GM15510 (cell line): ENCODE results near the gene THBS1.

Experiments
- POLR2A ChIP-seq: IDR thresholded peaks from 3 replicates; pipeline ENCODE4 v1.6.1; 2011; ENCODE audit warnings: borderline replicate concordance; ENCODE audit not compliant: insufficient read length; ENCODE audit errors: extremely low read depth

THBS1 gene

DNA sequence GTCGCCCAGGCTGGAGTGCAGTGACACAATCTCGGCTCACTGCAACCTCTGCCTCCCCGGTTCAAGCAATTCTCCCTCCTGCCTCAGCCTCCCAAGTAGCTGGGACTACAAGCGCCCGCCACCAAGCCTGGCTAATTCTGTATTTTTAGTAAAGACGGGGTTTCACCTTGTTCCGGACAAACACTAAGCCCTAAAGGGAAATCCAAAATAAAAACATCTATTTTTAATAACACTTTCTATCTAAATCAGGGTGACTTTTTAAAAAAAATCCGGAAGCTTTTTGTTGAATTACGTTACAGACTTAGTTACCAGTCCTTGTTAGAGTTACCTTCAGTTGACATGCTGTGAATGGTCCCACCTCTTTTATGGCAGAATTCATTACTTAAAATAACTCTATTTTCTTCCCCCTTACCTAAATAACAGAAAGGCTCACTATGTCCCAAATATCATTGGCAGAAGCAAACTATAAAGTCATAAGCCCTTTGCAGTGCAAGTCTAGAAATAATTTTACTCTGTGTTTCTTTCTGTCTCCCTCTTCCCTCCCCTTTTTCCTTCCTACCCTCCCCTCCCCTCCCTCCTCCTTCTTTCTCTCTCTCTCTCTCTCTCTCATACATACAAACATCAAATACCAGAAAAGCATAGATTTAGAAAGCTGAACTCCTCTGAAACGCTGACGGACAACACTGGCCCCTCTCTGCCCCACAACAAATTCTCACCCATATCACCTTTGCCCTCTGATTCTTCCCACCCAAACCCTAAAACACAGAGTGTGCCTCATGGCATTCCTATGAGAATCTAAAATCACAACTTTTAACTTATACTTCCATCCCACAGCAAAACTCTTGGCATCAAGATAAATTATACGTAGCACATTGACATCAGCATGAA lies 18.3 kb downstream of the THBS1 start:
- no peak for TF ChIP-seq POLR2A

- TF ChIP-seq POLR2A, result no peak
These were observed 19.0 kb downstream of the THBS1 start for GRCh38 chr15:39599871-39600270.

GRCh38 chr15:39602143-39602542 lies 21.3 kb downstream of the THBS1 start:
- no peak for TF ChIP-seq POLR2A

DNA sequence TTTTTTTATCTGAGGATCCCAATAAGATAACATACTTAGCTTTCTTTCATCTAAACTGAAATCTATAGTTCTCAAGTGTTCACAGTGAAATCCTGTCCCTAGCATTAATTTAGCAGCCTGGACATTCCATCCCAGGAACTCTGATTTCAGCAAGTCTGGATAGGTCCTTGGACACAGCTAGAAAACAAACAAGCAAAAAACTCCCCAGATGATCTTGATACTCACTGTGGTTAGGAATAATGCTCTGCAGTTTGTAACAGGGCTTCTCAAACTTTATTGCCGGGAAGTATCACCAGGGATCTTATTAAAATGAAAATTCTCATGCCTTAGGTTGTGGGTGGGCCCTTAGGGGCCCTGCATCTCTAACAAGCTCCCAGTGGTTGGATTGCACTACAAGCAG lies 24.3 kb downstream of the THBS1 start:
- no peak for TF ChIP-seq POLR2A

GRCh38 chr15:39608185-39609139 lies 27.6 kb downstream of the THBS1 start:
- no peak for TF ChIP-seq POLR2A

GRCh38 chr15:39609166-39609916 lies 28.5 kb downstream of the THBS1 start:
- no peak for TF ChIP-seq POLR2A

DNA sequence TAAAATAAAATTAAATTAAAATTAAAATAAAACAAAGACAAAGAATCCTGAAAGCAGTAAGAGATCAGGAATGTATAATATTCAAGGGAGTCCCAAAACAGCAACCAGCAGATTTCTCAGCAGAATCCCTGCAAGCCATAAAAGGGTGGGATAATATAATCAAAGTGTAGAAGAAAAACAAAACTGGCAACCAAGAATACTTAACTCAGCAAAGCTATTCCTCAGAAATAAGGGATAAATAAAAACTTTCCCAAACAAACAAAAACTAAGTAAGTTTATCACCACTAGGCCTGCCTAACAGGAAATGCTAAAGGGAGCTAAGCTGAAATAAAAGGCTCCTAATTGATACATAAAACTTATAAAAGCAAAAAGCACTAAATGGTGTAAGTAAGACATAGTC lies 29.8 kb downstream of the THBS1 start:
- no peak for TF ChIP-seq POLR2A

- TF ChIP-seq POLR2A, result no peak
These were observed 32.4 kb downstream of the THBS1 start for GRCh38 chr15:39613271-39613670.

DNA sequence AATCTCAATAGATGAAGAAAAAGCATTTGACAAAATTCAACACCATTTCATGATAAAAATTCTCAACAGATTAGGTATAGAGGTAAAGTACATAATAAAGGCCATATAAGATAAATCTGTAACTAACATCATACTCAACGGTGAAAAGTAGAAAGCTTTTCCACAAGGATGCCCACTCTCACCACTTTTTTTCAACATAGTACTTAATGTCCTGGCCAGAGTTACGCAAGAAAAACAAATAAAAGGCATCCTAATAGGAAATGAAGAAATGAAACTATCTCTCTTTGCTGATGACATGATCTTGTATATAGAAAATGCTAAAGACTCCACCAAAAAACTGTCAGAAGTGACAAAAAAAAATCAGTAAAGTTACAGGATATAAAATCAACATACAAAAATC lies 33.0 kb downstream of the THBS1 start:
- no peak for TF ChIP-seq POLR2A

- TF ChIP-seq POLR2A, result no peak
These were observed 36.0 kb downstream of the THBS1 start for GRCh38 chr15:39616731-39617455.

DNA sequence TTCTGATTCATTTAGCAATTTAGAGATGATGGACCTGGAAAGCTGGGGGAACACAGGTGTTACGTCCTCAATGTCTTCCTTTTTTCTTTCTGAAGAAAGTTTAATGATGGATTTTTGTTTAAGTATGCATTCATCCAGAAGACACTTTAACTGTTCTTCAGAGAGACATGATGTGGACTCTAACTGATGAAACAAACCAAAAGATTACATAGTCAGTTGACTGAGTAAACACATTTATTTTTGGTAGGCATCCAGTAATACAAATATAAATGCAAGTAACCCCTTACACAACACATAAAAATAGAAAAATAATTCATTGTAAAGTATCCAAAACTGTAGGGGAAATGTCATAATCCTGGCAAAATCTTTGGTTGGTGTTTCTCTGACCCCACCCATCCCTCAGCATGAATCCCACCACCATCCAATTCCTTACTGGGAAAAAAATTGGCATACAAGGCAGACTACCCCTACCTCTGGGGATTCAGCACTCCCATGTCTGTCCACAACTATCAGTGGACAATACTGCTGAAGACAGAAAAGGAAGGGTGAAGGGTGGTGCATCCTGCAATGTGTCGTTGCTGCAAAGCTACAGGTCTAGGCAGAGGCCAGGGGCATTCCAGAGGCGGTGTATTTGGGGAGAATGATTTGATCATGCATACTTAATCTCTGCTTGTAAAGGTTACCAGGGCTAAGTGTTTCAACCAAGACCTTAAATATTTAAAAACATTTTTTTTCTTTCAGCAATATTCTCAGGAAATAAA lies 37.4 kb downstream of the THBS1 start:
- no peak for TF ChIP-seq POLR2A

DNA sequence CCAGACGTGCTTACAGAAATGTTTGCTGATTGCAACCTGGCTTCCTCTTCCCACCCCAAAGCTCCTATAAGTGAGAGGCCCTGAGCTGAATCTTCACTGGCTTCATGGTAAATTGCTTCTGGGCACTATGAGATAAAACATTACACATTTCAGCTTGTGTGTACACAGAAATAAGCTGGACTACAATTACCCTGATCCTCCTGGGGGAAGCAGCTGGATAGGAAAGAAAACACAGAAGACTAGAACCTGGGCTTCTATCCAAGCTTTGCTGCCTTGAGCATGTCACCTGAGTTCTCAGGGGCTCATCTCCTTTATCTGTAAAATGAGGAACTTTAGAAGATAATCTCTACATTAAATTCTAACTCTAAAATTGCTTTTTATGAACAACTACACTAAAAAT lies 40.3 kb downstream of the THBS1 start:
- no peak for TF ChIP-seq POLR2A

- TF ChIP-seq POLR2A, result no peak
These were observed 41.1 kb downstream of the THBS1 start for GRCh38 chr15:39621976-39622375.

DNA sequence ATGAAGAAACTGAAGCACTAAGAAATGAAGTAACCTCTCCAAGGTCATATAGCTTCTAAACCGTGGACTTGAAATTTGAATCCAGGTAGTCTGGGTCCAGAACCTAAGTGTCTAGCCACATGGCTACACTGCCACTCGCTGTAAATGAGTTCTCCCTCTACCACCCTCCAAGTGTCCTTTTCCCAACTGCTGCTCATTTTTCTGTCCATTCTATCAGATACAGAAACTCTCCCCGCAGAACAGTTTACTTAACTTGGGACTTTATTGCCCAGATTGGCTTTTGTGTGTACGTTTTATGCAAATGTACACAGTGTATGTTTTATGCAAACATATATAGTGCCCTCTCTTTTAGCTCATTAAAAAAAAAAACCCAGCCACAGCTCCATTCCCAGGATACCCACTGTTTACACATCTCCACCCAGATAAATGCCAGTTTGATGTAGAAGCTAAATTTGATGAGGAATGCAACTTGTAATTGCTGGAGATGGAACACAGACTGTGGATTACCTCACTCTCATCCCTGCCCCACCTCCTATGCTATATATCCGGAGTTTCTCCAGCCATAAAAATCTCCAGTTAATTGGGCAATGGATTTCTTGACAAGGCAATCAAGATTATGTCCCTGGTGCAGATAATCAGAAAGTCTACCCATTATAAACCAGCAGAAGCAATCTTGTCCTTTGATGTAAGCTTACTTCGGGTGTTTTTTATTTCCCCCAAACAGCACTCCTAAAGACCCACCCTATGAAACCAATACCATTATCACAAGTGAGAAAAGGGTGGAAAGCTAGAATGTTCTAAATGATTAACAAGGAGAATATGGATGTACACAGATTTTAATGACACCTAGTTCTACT lies 42.0 kb downstream of the THBS1 start:
- no peak for TF ChIP-seq POLR2A
